Right lobe of liver (tissue), 6 donors: ENCODE data around the gene TTC13. TPM values are rescaled to one million over a fixed set of nuclear protein-coding genes. Genes with fewer than 3 reads are reported as not detected.

Experiments used
- ATAC-seq, 4 donors: fragments of 200-7000 bp; cut with Tn5 transposase; one replicate each; pipeline ENCODE4 v1.9.1; 2020; ENCODE audit warnings: mild to moderate bottlenecking in 4 of 4, moderate library complexity in 4 of 4
- DNase-seq, 3 donors: peaks; one replicate each; pipeline ENCODE4 v3.0.0-alpha.2; 2020
- H3K27ac ChIP-seq, 3 donors: fragments of 200-600 bp; one replicate each; pipeline ENCODE4 v1.8.0; 2022
- H3K27me3 ChIP-seq, 2 donors: fragments of 200-600 bp; one replicate each; pipeline ENCODE4 v1.8.0; 2022
- H3K36me3 ChIP-seq, 4 donors: fragments of 200-600 bp; sonication (generic) in 1 of 4; one replicate each; pipeline versions ENCODE4 v1.5.1 to v1.8.0; 2017 to 2022; ENCODE audit warnings: control low read depth in 1 of 4
- H3K4me1 ChIP-seq, 4 donors: fragments of 200-600 bp; sonication (generic) in 1 of 4; one replicate each; pipeline versions ENCODE4 v1.5.1 to v1.8.0; 2017 to 2022; ENCODE audit warnings: control low read depth in 1 of 4
- H3K4me3 ChIP-seq, 3 donors: fragments of 200-600 bp; one replicate each; pipeline ENCODE4 v1.8.0; 2022
- H3K9me3 ChIP-seq, 4 donors: fragments of 200-600 bp; sonication (generic) in 1 of 4; one replicate each; pipeline versions ENCODE4 v1.5.1 to v1.8.0; 2017 to 2022; ENCODE audit warnings: control low read depth in 1 of 4
- POLR2A ChIP-seq: fragments of 450-650 bp; IDR thresholded peaks from one replicate; pipeline ENCODE4 v1.6.1; 2017; ENCODE audit warnings: antibody characterized with exemption, mild to moderate bottlenecking
- WGBS: methylation state at CpG from one replicate; pipeline ENCODE4 v1.1.6; 2018; ENCODE audit warnings: low coverage, low lambda C conversion rate; ENCODE audit not compliant: insufficient coverage; ENCODE audit errors: missing lambda C conversion rate; 5-methylcytosine and 5-hydroxymethylcytosine counted together
- intact Hi-C, 2 donors: fragments of 100-400 bp; cut with DNase I; formaldehyde crosslinking; loops; one replicate each; pipeline versions ENCODE4 v1.11.2 to v1.14.1; 2022
- total RNA-seq, 6 experiments: library from RNA; depleted of rRNA in 2 of 6; stranded (reverse); fragments of >200 nt in 2 of 6; fragmentation: NEBNext Ultra II Directional in 3 of 6; extraction: Animal tissue kit (Norgen Biotek cat#: 25700) in 3 of 6; gene quantifications; one replicate each; pipeline versions ENCODE4 v1.1.0 to v1.2.4, GENCODE V29; 2016 to 2023
- TF ChIP-seq, protein P1 (sequence below), 4 donors: fragments of 200-600 bp in 3 of 4; fragments of 450-650 bp in 1 of 4; IDR thresholded peaks; one replicate each; pipeline versions ENCODE4 v1.5.1 to v1.8.0; 2016 to 2022; ENCODE audit warnings: antibody characterized with exemption in 4 of 4, mild to moderate bottlenecking in 2 of 4
- donor health status: DM: no; HTN: yes; CAD: no.
- donor health status: DM: no; HTN: no; CAD: no.
- donor health status: DM: no; HTN: no; CAD: no.
- donor health status: DM: no; HTN: yes; CAD: no.
- donor health status: DM: no; HTN: yes; CAD: no.

TTC13 gene
- total RNA-seq, 6 experiments from 2014 or later, result 5.3 to 10.7 (median 6.2) TPM

DNA sequence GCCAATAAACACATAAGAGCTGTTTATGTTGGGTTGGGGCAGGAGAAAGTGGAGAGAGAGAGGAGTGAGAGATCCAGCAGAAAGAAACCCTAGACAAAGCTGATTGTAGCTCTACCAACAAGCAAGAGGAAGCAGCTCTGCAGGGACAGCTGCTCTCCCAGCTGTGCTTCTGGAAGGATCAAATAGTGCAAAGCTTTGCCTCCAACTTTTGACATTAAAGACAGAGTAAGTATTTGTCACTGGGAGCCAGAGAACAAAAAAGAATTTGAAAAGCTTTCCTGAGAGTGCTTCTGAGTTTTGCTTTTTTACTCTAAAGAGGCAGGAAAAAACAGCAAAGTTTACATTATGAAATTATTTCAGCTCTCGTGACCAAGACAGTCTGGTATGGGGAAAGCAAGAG is 81.9 kb downstream of the TTC13 start:
- Histone ChIP-seq H3K27me3 (no peaks in the 10 kb centered on the region), H3K27ac (no peak overlapping the region), H3K4me1 (no peaks in the 10 kb centered on the region), H3K36me3 (no peaks in the 10 kb centered on the region), H3K4me3 (no peak overlapping the region), H3K9me3 (no peaks in the 10 kb centered on the region)
- ATAC-seq, result no peak
- intact Hi-C loops, result no loop called here
- 50% methylated on average over 1 of the region's 1 CpG for WGBS
- TF ChIP-seq, protein P1, sequence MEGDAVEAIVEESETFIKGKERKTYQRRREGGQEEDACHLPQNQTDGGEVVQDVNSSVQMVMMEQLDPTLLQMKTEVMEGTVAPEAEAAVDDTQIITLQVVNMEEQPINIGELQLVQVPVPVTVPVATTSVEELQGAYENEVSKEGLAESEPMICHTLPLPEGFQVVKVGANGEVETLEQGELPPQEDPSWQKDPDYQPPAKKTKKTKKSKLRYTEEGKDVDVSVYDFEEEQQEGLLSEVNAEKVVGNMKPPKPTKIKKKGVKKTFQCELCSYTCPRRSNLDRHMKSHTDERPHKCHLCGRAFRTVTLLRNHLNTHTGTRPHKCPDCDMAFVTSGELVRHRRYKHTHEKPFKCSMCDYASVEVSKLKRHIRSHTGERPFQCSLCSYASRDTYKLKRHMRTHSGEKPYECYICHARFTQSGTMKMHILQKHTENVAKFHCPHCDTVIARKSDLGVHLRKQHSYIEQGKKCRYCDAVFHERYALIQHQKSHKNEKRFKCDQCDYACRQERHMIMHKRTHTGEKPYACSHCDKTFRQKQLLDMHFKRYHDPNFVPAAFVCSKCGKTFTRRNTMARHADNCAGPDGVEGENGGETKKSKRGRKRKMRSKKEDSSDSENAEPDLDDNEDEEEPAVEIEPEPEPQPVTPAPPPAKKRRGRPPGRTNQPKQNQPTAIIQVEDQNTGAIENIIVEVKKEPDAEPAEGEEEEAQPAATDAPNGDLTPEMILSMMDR (IDR thresholded peaks at IDR 0.05), result no peak
- no peak for TF ChIP-seq POLR2A
- no peak for DNase-seq

DNA sequence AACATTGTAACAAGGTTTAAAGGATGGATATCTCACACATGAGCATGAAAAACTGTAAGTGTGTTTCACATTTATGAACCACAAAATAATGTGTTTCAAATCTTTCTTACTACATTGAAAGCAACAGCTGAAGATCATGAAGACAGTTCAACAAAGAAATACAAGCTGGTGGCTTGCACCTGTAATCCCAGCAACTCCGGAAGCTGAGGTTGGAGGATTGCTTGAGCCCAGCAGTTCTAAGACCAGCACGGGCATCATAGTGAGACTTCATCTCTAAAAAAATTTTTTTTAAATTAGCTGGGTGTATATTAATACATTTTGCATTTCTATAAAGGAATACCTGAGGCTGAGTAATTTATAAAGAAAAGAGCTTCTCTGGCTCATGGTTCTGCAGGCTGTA is 83.2 kb downstream of the TTC13 start:
- Histone ChIP-seq H3K4me3 (no peak overlapping the region), H3K9me3 (no peaks in the 10 kb centered on the region), H3K27ac (no peak overlapping the region), H3K36me3 (no peaks in the 10 kb centered on the region), H3K27me3 (no peaks in the 10 kb centered on the region), H3K4me1 (no peaks in the 10 kb centered on the region)
- TF ChIP-seq, protein P1 (IDR thresholded peaks at IDR 0.05), result no peak
- no peak for DNase-seq
- WGBS, result 89% methylated on average over 1 of the region's 2 CpGs
- intact Hi-C loops, result no loop called here
- no peak for ATAC-seq

DNA sequence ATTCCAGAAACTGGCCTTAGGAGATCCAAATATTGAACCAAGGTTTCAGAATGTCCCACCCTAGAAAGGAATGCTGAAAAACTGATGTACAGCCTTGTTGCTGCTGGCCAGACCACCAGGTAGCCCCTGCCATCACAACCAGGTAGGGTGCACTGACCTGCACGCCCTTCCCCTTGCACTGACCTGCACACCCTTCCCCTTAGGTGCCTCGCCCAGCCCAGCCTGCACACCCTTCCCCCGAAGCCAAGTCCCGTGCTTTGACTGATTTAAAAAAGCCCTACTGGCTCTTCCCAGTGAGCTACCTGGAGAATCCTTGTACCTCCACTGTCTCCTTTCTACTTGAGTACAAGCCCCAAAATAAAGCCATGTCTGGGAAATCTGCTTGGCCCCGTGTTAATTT is 84.0 kb downstream of the TTC13 start:
- DNase-seq (no peak), ATAC-seq (no peak)
- Histone ChIP-seq H3K9me3 (no peaks in the 10 kb centered on the region), H3K4me1 (no peaks in the 10 kb centered on the region), H3K36me3 (no peaks in the 10 kb centered on the region), H3K27me3 (no peaks in the 10 kb centered on the region), H3K4me3 (no peak overlapping the region), H3K27ac (no peak overlapping the region)
- WGBS, result 71% methylated on average over 5 of the region's 5 CpGs
- intact Hi-C loops, result no loop called here
- TF ChIP-seq POLR2A, result no peak
- TF ChIP-seq, protein P1 (IDR thresholded peaks at IDR 0.05), result no peak

DNA sequence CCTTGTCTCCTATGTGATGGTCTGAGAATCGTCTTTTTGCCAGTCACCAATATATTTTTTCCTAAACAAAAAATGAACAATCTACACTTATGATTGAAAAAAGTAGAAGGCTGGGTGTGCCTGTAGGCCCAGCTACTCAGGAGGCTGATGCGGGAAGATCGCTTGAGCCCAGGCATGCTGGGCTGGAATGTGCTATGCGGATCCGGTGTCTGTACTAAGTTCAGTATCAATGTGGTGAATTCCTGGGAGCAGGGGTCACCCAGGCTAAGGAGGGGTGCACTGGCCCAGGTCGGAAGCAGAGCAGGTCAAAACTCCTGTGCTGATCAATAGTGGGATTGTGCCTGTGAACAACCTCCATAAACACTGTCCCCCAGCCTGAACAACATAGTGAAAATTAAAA is 84.6 kb downstream of the TTC13 start:
- DNase-seq, result no peak
- no peak overlapping the region for H3K27ac ChIP-seq
- TF ChIP-seq, protein P1 (IDR thresholded peaks at IDR 0.05), result no peak
- no peak for TF ChIP-seq POLR2A
- no peaks in the 10 kb centered on the region for H3K36me3 ChIP-seq
- H3K4me1 ChIP-seq, result no peaks in the 10 kb centered on the region
- no peak for ATAC-seq
- intact Hi-C loops, result no loop called here
- H3K27me3 ChIP-seq, result no peaks in the 10 kb centered on the region
- WGBS, result 74% methylated on average over 6 of the region's 6 CpGs
- H3K9me3 ChIP-seq, result no peaks in the 10 kb centered on the region
- no peak overlapping the region for H3K4me3 ChIP-seq

DNA sequence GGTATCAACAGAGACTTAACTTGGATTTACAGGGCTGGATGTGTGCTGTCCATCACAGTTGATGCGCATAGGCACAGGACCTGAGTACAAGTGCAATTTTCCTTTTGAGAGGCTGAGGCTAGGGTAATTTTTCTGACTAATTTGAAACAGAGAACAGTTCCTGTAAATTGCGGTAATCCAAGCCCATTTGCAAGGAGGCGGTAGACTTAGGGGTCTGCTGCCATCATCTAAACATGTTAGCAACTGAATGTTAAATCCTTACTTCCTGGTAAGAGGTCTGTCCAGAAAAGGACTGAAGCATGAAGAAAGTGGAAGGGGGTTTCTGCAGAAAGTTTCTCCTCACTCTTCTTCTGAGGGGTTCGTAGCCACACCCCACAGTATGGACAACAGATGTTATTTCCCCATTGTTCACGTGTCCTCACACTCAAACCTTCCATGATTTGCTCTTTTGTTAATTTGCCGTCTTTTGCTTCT is 86.6 kb downstream of the TTC13 start:
- Histone ChIP-seq H3K27ac (no peak overlapping the region), H3K4me1 (no peaks in the 10 kb centered on the region), H3K36me3 (no peaks in the 10 kb centered on the region), H3K27me3 (no peaks in the 10 kb centered on the region), H3K9me3 (no peaks in the 10 kb centered on the region), H3K4me3 (no peak overlapping the region)
- DNase-seq, result no peak
- no peak for ATAC-seq
- TF ChIP-seq POLR2A, result no peak
- TF ChIP-seq, protein P1 (IDR thresholded peaks at IDR 0.05), result no peak
- intact Hi-C loops, result no loop called here
- 87% methylated on average over 6 of the region's 6 CpGs for WGBS
